Right cardiac atrium (tissue), 5 donors: ENCODE data around the gene BRD3OS. TPM values are rescaled to one million over a fixed set of nuclear protein-coding genes. Genes with fewer than 3 reads are reported as not detected.

Source experiments
- ATAC-seq, 2 donors: fragments of 200-7000 bp; cut with Tn5 transposase; one replicate each; pipeline versions ENCODE4 v1.8.0 to v1.9.1; 2020; ENCODE audit warnings: moderate library complexity in 2 of 2, mild to moderate bottlenecking in 1 of 2
- DNase-seq, 3 donors: peaks; one replicate each; pipeline ENCODE4 v3.0.0-alpha.2; 2020
- H3K27ac ChIP-seq: one replicate; pipeline ENCODE4 v1.5.1; 2013; ENCODE audit warnings: mild to moderate bottlenecking, low read length, control low read depth, moderate library complexity
- H3K27me3 ChIP-seq: one replicate; pipeline ENCODE4 v1.6.1; 2013; ENCODE audit not compliant: control insufficient read depth, insufficient read depth
- H3K4me1 ChIP-seq: one replicate; pipeline ENCODE4 v1.6.1; 2013; ENCODE audit warnings: low read length; ENCODE audit not compliant: control insufficient read depth, insufficient read depth
- H3K4me3 ChIP-seq: one replicate; pipeline ENCODE4 v1.5.1; 2013; ENCODE audit warnings: low read length, control low read depth
- H3K9me3 ChIP-seq: one replicate; pipeline ENCODE4 v1.6.1; 2013; ENCODE audit warnings: low read length; ENCODE audit not compliant: control insufficient read depth
- WGBS: extraction: QIAGEN DNeasy Blood & Tissue Kit; methylation state at CpG from one replicate; pipeline ENCODE4 v1.1.7; 2013; 5-methylcytosine and 5-hydroxymethylcytosine counted together
- intact Hi-C, 4 donors: fragments of 100-400 bp; cut with DNase I; formaldehyde crosslinking; loops; one replicate each; pipeline versions ENCODE4 v1.11.0 to v1.14.0; 2022 to 2023
- polyA plus RNA-seq: library from polyadenylated mRNA; stranded (reverse); fragments of 200-250 nt; gene quantifications from one replicate; pipeline ENCODE4 v1.2.3, GENCODE V29; 2013
- total RNA-seq, 4 donors: library from RNA; stranded (reverse); fragmentation: NEBNext Ultra II Directional; extraction: Animal tissue kit (Norgen Biotek cat#: 25700); gene quantifications; one replicate each; pipeline ENCODE4 v1.2.1, GENCODE V29; 2021
- donor health status: healthy with polysubstance abuse.
- donor health status: DM: no; HTN: yes; CAD: no.
- donor health status: DM: no; HTN: no; CAD: no.
- donor health status: DM: no; HTN: yes; CAD: no; lungs with severe emphysema.
- donor health status: DM: yes; HTN: yes; CAD: no.

Gene BRD3OS
- total and polyA plus RNA-seq, 5 donors: 4.7 to 12.1 (median 10.8) TPM

DNA sequence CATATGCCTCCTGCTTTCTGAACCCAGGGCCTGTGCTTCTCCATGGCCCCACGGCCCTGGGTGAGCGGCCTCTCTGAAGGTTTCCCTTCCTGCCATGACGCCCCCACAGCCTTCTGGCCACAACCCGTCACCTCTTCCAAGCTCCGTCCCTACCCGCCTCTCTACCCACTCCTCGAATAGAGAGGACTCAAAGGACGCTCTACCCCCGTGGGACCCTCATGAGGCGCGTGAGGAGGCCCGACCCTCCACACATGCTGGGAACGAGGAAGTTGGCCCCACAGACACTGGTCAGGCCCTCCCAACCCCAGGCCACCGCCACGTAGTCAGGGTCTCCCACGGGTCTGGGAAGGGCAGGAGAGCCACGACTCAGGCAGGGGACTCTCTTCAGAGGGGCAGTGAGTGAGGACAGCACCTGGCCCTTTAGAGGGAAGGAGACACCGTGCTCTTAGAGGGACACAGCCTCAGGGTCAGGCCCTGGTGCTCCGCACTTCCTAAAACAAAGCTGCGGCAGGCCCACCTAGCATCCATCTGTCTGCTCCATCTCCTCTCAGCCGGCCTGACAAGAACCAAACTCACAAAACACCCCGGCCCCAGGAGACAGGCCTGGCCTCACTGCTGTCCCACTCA is 37.3 kb downstream of the BRD3OS start:
- ATAC-seq (no peak), DNase-seq (peak in 2 of 3 donors; percentile 49 to 53)
- intact Hi-C loops: no loop called here
- H3K4me3 ChIP-seq: no peak overlapping the region
- H3K27me3 ChIP-seq: no peaks in the 10 kb centered on the region
- peaks cover 6% of the 10 kb centered on the region for H3K4me1 ChIP-seq
- H3K27ac ChIP-seq: no peak overlapping the region
- H3K9me3 ChIP-seq: no peaks in the 10 kb centered on the region
- 68% methylated on average over 22 of the region's 22 CpGs for WGBS

DNA sequence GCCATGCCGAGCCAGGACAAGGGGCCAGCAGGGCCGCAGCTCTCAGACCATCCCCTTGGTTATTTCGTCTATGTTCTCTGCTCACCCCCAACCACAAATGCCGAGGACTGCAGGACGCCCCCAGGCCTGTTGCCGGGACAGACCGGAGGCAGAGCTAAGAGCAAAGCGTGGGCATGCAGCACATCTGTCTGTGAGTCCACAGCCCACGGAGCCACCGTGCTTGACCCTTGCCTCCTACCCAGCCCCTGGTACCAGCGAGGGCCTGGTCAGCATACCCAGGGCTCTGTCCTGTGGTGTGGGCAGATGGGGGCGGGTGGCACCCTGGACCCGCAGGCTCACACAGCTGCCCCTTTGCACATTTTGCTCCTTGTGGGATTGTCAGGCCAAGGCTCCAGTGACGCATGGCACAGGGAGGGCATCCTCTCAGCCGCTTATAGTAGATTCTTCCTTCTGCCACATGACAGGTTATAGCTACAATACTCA is 37.8 kb downstream of the BRD3OS start:
- no peak for ATAC-seq
- no peak overlapping the region for H3K4me3 ChIP-seq
- no peaks in the 10 kb centered on the region for H3K27me3 ChIP-seq
- no peaks in the 10 kb centered on the region for H3K9me3 ChIP-seq
- intact Hi-C loops: no loop called here
- peaks cover 6% of the 10 kb centered on the region for H3K4me1 ChIP-seq
- peak in 2 of 3 donors; percentile 22 to 36 for DNase-seq
- WGBS: 82% methylated on average over 15 of the region's 15 CpGs
- H3K27ac ChIP-seq: no peak overlapping the region

DNA sequence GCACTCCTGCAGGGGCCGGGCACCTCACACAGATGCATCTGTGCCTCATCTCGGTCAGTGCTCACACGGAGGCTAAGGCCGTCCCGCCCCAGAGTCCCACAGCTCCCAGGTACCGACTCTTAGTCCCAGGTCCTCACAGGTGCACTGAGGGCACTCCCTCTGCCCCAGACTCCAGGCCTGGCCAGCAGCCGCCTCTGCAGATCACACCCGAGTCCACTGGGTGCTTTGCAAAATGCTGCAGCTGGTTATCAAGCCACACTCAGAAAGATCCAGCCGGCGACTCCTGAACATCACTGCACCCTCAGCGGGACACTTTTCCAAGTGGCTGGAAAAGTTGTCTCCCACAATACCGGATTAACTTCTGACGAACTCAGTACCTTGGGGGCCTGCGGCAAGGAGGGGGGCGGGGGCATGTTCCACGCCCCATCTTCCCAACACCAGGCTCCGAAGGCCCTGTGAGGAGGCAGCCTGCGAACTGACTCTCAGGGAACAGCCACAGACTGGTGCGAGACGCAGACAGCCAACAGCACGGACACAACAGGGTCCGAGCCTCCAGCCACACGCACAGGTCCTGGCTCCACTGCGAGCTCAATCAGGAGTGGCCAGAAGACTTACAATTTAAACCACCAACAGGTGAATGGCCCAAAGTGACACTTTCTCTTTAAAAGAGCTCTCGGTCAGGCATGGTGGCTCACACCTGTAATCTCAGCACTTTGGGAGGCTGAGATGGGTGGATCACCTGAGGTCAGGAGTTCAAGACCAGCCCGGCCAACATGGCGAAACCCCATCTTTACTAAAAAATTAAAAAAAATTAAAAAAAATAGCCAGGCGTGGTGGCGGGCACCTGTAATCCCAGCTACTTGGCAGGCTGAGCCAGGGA is 38.5 kb downstream of the BRD3OS start:
- 88% methylated on average over 29 of the region's 29 CpGs for WGBS
- intact Hi-C loops: no loop called here
- no peak overlapping the region for H3K27ac ChIP-seq
- no peaks in the 10 kb centered on the region for H3K9me3 ChIP-seq
- DNase-seq (peak in 2 of 3 donors; percentile 22 to 39), ATAC-seq (no peak)
- H3K4me3 ChIP-seq: no peak overlapping the region
- H3K4me1 ChIP-seq: peaks cover 6% of the 10 kb centered on the region
- no peaks in the 10 kb centered on the region for H3K27me3 ChIP-seq

DNA sequence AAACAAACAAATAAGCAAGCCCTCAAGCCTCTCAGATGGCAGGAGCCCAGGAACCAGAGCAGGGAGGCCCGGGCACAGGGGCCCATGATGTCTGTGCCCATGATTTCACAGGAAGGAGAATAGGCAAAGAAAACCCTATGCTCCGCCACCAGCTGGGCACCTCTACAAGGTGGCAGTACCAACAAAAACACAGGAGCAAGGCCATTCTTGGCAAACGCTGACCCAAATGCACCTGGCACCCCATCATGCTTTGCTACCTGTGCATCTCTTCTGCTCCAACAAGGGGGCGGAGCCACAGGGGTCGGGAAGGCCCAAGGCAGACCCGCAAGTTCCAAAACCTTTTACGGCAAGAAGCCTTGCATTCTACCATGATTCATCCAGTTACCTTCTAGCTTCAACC is 39.4 kb downstream of the BRD3OS start:
- Histone ChIP-seq H3K27me3 (no peaks in the 10 kb centered on the region), H3K9me3 (no peaks in the 10 kb centered on the region), H3K27ac (no peak overlapping the region), H3K4me3 (no peak overlapping the region), H3K4me1 (peaks cover 6% of the 10 kb centered on the region)
- DNase-seq: peak in 1 of 3 donors; percentile 42
- no peak for ATAC-seq
- intact Hi-C loops: no loop called here
- 93% methylated on average over 7 of the region's 7 CpGs for WGBS

DNA sequence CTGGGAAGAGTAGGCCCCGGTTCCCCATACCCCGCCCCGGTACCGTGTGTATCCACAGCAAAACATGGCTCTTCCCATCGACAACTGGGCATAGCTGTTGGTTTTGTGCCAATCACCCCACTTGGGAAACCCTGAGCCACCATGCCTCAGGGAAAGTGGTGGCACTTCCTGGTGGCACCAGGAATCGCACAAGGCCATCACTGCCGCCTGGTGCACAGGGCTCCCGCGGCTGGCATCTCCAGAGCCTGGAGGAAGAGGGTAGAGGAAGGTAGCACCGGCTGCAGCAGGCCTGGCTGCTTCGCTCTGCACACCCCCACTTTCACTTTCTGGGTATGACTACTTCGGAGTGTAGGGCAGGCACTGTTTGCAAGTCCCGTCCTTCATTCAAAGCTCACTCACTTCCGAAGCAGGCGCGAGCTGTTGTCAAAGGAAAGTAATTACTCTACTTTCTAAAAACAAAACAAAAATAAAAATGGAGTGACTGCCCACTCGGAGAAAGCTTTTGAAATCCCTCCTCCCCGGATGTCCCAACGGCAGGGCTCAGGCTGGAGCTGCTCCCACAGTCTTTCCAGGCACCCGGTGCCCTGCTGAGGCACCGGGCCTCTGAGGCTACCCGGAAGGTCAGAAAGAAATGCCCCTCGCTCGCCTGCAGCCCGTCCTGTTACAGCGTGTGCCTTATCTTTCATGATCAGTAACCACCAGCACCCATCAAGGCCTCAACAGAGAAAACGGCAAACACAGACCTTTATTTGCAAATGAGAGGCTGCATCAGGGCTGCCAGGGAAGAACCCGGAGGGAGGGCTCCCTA is 40.5 kb downstream of the BRD3OS start:
- peak overlapping the region; percentile 3 for H3K27ac ChIP-seq
- H3K4me1 ChIP-seq: peaks cover 4% of the 10 kb centered on the region
- WGBS: 16% methylated on average over 28 of the region's 28 CpGs
- intact Hi-C loops: no loop called here
- H3K4me3 ChIP-seq: peak overlapping the region; percentile 99
- no peaks in the 10 kb centered on the region for H3K9me3 ChIP-seq
- ATAC-seq (peak in 1 of 2 donors; percentile 15), DNase-seq (peak in 2 of 3 donors; percentile 54 to 73)
- no peaks in the 10 kb centered on the region for H3K27me3 ChIP-seq

DNA sequence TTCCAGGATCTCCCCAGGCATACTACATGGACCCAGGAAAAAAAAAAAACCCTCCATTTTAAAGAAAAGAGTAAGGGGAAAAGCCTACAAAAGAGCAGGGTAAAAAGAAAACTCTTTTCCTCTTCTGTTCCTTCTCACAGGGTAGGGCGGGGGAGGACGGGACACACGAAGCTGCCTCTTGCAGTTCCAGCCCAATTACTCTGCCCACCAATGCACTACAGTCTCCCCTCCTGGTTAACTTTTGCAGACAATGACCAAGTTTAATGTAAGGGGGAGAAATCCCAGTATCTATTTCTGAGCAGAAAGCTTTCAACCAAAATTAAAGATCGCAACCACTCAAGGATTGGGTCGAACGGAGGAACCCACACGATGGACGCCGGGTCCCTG is 41.2 kb downstream of the BRD3OS start:
- intact Hi-C loops: no loop called here
- ATAC-seq: no peak
- peak in 1 of 3 donors; percentile 41 for DNase-seq
- no peaks in the 10 kb centered on the region for H3K27me3 ChIP-seq
- no peaks in the 10 kb centered on the region for H3K9me3 ChIP-seq
- H3K27ac ChIP-seq: peak overlapping the region; percentile 76
- H3K4me1 ChIP-seq: peaks cover 3% of the 10 kb centered on the region
- H3K4me3 ChIP-seq: peak overlapping the region; percentile 99
- WGBS: 2% methylated on average over 9 of the region's 9 CpGs

DNA sequence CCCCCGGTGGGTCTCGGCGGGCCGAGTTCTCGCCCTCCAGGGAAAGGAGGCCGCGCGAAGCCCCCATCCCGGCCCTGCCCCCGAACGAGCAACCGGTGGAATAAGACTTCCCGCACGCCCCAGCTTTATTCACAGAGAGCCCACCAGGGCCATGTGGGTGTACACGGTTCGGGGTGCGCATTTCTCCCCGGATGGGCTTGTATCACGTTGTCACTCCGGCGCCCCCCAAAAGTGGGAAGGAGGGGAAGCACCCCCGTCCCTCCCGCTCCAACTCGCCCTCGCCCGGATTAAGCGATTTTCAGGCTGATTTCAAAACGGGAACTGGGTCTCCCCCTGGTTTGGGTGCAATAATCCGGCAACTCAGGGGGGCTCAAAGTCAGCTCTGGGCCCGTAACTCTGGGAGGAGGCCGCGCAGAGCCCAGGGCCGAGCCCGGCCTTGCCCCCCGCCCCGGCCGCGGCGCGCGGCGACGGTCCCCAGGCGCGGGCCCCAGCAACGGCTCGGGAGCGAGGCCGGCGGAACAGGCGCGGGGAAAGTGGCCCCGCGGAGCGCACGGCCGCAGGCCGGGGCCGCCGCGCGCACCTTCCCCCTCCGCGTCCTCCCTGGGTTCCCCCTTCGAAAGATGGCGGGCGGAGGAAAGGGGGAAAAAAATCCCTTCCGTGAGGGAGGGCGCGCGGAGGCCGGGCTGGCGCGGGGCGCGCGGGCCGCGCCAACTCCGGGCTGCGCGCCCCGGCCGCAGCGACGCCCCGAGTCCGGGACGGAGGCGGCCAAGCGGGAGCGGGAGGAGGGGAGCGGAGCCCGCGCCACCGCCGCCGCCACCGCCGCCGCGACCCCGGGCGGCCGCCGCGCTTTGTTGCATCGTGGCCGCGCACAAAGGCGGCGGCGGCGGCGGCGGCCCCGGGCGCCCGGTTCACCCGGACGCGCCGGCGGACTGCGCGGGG is 41.9 kb downstream of the BRD3OS start:
- no peaks in the 10 kb centered on the region for H3K4me1 ChIP-seq
- intact Hi-C loops: no loop called here

DNA sequence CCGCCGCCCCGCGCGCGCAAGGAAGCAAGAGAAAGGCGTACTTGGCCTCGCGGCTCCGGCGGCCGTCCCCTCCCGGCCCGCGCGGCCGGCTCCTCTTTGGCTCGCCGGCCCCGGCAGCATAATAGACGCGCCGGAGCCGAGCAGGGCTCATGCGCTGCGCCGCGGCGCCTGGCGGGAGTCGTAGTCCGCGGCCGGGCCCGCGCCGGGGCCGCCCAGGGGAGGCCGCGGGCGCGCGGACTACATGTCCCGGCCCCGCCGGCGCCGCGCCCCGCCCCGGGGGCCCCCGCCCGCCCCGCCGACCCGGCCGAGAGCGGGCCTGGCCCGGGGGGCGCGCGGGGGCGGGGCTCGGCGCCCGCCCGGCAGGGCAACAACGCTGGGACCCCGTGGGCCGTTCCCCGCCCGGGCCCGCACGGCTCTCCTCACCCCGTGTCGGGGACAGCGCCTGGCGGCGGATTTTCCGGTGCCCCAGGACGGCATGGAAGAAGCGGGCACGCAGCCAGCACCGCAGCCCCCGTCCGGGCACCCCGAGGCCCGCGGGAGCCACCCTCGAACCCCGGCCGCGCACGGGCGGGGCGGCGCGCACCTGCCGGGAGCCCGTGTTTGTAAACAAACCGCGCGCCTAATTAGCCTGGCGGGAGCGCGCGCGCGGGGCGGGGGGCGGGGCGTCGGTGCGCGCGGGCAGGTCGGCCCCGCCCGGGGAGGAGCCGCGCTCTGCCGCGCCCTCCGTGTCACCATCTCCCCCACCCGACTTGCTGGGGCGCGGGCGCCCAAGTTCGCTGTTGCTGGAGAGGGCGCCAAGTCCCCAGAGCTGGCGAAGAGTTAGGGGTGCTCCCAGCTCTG is 42.8 kb downstream of the BRD3OS start, which contains the start of gene BRD3:
TSS of gene BRD3 (minus strand) at position 123 of the 840 bp plus-strand sequence. CDS start 14,549 bp downstream, outside the sequence.
- H3K4me3 ChIP-seq: peak within 1 kb of the TSS; percentile 99
- intact Hi-C loops: no loop called here
- under 1% methylated on average over 130 of the region's 131 CpGs for WGBS
- no peaks in the 10 kb centered on the region for H3K27me3 ChIP-seq
- DNase-seq: peak; percentile 88 to 95 (median 95)
- H3K4me1 ChIP-seq: no peaks in the 10 kb centered on the region
- H3K27ac ChIP-seq: peak within 1 kb of the TSS; percentile 99
- ATAC-seq: peak; percentile 89 to 93
- no peaks in the 10 kb centered on the region for H3K9me3 ChIP-seq

More for the DNA sequence above, 41.9 kb downstream of the BRD3OS start:
- H3K9me3 ChIP-seq: no peaks in the 10 kb centered on the region
- H3K27me3 ChIP-seq: no peaks in the 10 kb centered on the region
- WGBS: under 1% methylated on average over 123 of the region's 126 CpGs
- peak overlapping the region; percentile 99 for H3K4me3 ChIP-seq
- ATAC-seq: no peak
- peak in 2 of 3 donors; percentile 65 to 74 for DNase-seq
- H3K27ac ChIP-seq: peak overlapping the region; percentile 76

DNA sequence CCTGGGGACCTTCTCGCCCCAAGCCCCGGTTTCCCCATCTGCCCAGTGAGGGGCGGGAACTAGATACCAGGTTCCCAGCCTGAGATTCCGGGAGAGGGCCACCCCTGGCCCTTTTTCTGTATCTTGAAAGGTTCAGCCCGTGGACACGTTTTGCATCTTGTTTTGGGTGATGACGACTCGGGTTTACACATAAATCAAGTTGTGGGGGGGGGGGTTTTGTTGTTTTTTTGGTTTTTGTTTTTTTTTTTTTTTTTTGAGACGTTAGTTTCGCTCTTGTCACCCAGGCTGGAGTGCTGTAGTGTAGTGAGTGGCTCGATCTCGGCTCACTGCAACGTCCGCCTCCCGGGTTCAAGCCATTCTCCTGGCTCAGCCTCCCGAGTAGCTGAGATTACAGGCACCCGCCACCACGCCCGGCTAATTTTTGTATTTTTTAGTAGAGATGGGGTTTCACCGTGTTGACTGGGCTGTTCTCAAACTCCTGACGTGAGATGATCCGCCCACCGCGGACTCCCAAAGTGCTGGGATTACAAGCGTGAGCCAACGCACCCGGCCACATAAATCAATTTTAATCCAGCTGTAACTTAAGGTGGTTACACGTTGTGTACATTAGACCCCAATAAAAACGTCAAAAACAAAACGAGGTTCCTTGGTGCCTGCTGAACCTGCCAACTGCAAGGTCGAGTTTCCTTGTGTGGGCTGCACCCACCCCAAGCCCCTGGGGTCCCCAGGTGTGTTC is 43.6 kb downstream of the BRD3OS start:
- no peak for ATAC-seq
- WGBS: 26% methylated on average over 31 of the region's 31 CpGs
- no peaks in the 10 kb centered on the region for H3K27me3 ChIP-seq
- H3K27ac ChIP-seq: peak overlapping the region; percentile 6
- peak in 2 of 3 donors; percentile 50 to 67 for DNase-seq
- no peaks in the 10 kb centered on the region for H3K4me1 ChIP-seq
- peak overlapping the region; percentile 99 for H3K4me3 ChIP-seq
- intact Hi-C loops: no loop called here
- no peaks in the 10 kb centered on the region for H3K9me3 ChIP-seq
